Natural killer cell (primary cell): ENCODE measurements around the gene CCDC30. TPM values are rescaled to one million over a fixed set of nuclear protein-coding genes. Genes with fewer than 3 reads are reported as not detected.
"Not testable (repeated sequence)": the region's sequence is repeated elsewhere in the genome, so short reads cannot be mapped to it uniquely, and the experiment has no call there.

Source experiments
- ATAC-seq, 3 donors: fragments of 150-1000 bp in 2 of 3; fragments of 200-7000 bp in 1 of 3; cut with Tn5 transposase; 1 replicate in 1 of 3; 2 replicates in 2 of 3; pipeline ENCODE4 v1.10.0; 2021; ENCODE audit warnings: mild to moderate bottlenecking in 2 of 3, moderate library complexity in 2 of 3
- DNase-seq, 2 donors: peaks; one replicate each; pipeline versions ENCODE4 v3.0.0 to v3.0.0-alpha.2; 2013 to 2021; ENCODE audit warnings: mixed read lengths in 1 of 2
- H3K27ac ChIP-seq: one replicate; pipeline ENCODE4 v1.5.1; 2013; ENCODE audit warnings: mild to moderate bottlenecking, low read length
- H3K27me3 ChIP-seq: one replicate; pipeline ENCODE4 v1.6.1; 2013; ENCODE audit warnings: low read length; ENCODE audit not compliant: control insufficient read depth, insufficient read depth
- H3K36me3 ChIP-seq: one replicate; pipeline ENCODE4 v1.6.1; 2013; ENCODE audit warnings: low read length; ENCODE audit not compliant: control insufficient read depth, insufficient read depth
- H3K4me1 ChIP-seq: one replicate; pipeline ENCODE4 v1.6.1; 2013; ENCODE audit warnings: low read length; ENCODE audit not compliant: control insufficient read depth, insufficient read depth
- H3K4me3 ChIP-seq: one replicate; pipeline ENCODE4 v1.5.1; 2013; ENCODE audit warnings: low read length
- H3K9me3 ChIP-seq: one replicate; pipeline ENCODE4 v1.6.1; 2013; ENCODE audit warnings: low read length; ENCODE audit not compliant: control insufficient read depth, insufficient read depth
- H3K27ac Mint-ChIP-seq, 2 donors: one replicate each; pipeline ENCODE4 v1.8.0; 2022; ENCODE audit warnings: mild to moderate bottlenecking in 2 of 2, mixed read lengths in 2 of 2, moderate library complexity in 1 of 2
- H3K27me3 Mint-ChIP-seq, 2 donors: one replicate each; pipeline ENCODE4 v1.8.0; 2022; ENCODE audit warnings: low read depth in 2 of 2, mixed read lengths in 2 of 2
- H3K36me3 Mint-ChIP-seq: one replicate; pipeline ENCODE4 v1.8.0; 2022; ENCODE audit warnings: mixed read lengths
- H3K4me1 Mint-ChIP-seq, 2 donors: one replicate each; pipeline ENCODE4 v1.8.0; 2022; ENCODE audit warnings: mixed read lengths in 2 of 2
- H3K4me3 Mint-ChIP-seq: one replicate; pipeline ENCODE4 v1.8.0; 2022; ENCODE audit warnings: mild to moderate bottlenecking, moderate library complexity, mixed read lengths
- H3K9me3 Mint-ChIP-seq, 2 donors: one replicate each; pipeline ENCODE4 v1.8.0; 2022; ENCODE audit warnings: mixed read lengths in 2 of 2
- CTCF ChIP-seq: fragments of 200-600 bp; IDR thresholded peaks from one replicate; pipeline ENCODE4 v1.8.0; 2022; ENCODE audit warnings: antibody characterized with exemption
- WGBS: methylation state at CpG from one replicate; pipeline ENCODE4 v1.1.7; 2013; ENCODE audit warnings: missing lambda C conversion rate; ENCODE audit not compliant: insufficient coverage; 5-methylcytosine and 5-hydroxymethylcytosine counted together
- intact Hi-C: fragments of 100-400 bp; cut with micrococcal nuclease; formaldehyde crosslinking; loops from one replicate; pipeline ENCODE4 v1.14.2; 2022
- total RNA-seq, 4 donors: library from RNA; stranded (reverse); fragments of 120-200 nt in 1 of 4; gene quantifications; one replicate each; pipeline versions ENCODE4 v1.2.3 to v1.2.4, GENCODE V29; 2013 to 2022

The CCDC30 gene
- total RNA-seq, 3 donors from 2014 or later (not counting 1 experiment from before 2014, with no cell fraction given): 4.5 to 6.1 (median 5.0) TPM

- H3K4me1 Mint-ChIP-seq: no peaks in the 10 kb centered on the region
Measured at GRCh38 chr1:42480921-42481320, 17.8 kb downstream of the CCDC30 start.

GRCh38 chr1:42482635-42483153 lies 19.6 kb downstream of the CCDC30 start:
- Mint-ChIP-seq H3K27me3 (peaks cover 0 to 2% of the 10 kb centered on the region in 2 donors), H3K4me3 (no peak overlapping the region), H3K9me3 (no peaks in the 10 kb centered on the region), H3K36me3 (no peaks in the 10 kb centered on the region), H3K4me1 (no peaks in the 10 kb centered on the region), H3K27ac (no peak overlapping the region)
- Histone ChIP-seq H3K4me3 (no peak overlapping the region), H3K4me1 (no peaks in the 10 kb centered on the region), H3K27ac (no peak overlapping the region), H3K27me3 (no peaks in the 10 kb centered on the region), H3K36me3 (peaks cover 5% of the 10 kb centered on the region), H3K9me3 (no peaks in the 10 kb centered on the region)
- ATAC-seq (no peak), DNase-seq (no peak)
- intact Hi-C loops: no loop called here
- 97% methylated on average over 2 of the region's 2 CpGs for whole genome bisulfite sequencing
- no peak for TF ChIP-seq CTCF

More at GRCh38 chr1:42480921-42481320, 17.8 kb downstream of the CCDC30 start:
- no peaks in the 10 kb centered on the region for H3K4me1 ChIP-seq
- H3K4me3 Mint-ChIP-seq: no peak overlapping the region
- H3K9me3 ChIP-seq: no peaks in the 10 kb centered on the region
- no peaks in the 10 kb centered on the region for H3K9me3 Mint-ChIP-seq
- H3K27me3 ChIP-seq: no peaks in the 10 kb centered on the region
- DNase-seq (no peak), ATAC-seq (no peak)
- no peak for TF ChIP-seq CTCF
- H3K36me3 ChIP-seq: peaks cover 5% of the 10 kb centered on the region
- intact Hi-C loops: no loop called here
- H3K27ac ChIP-seq: no peak overlapping the region
- whole genome bisulfite sequencing: 100% methylated on average over 1 of the region's 1 CpG
- H3K27ac Mint-ChIP-seq: no peak overlapping the region
- H3K36me3 Mint-ChIP-seq: no peaks in the 10 kb centered on the region
- H3K27me3 Mint-ChIP-seq: peaks cover 0 to 2% of the 10 kb centered on the region in 2 donors
- H3K4me3 ChIP-seq: no peak overlapping the region

- Histone ChIP-seq H3K27ac (no peak overlapping the region), H3K36me3 (peaks cover 5% of the 10 kb centered on the region), H3K27me3 (no peaks in the 10 kb centered on the region), H3K4me1 (no peaks in the 10 kb centered on the region), H3K9me3 (no peaks in the 10 kb centered on the region), H3K4me3 (no peak overlapping the region)
- ATAC-seq (no peak), DNase-seq (no peak)
- no peak for TF ChIP-seq CTCF
- Mint-ChIP-seq H3K4me3 (no peak overlapping the region), H3K36me3 (no peaks in the 10 kb centered on the region), H3K9me3 (no peaks in the 10 kb centered on the region), H3K4me1 (no peaks in the 10 kb centered on the region), H3K27ac (no peak overlapping the region), H3K27me3 (no peaks in the 10 kb centered on the region)
- WGBS: 100% methylated on average over 2 of the region's 2 CpGs
- intact Hi-C loops: no loop called here
Measured at GRCh38 chr1:42484382-42484781, 21.3 kb downstream of the CCDC30 start.

- no peaks in the 10 kb centered on the region for H3K9me3 ChIP-seq
- no peak for TF ChIP-seq CTCF
- no peak overlapping the region for H3K4me3 Mint-ChIP-seq
- DNase-seq (no peak), ATAC-seq (no peak)
- H3K4me1 ChIP-seq: no peaks in the 10 kb centered on the region
- H3K9me3 Mint-ChIP-seq: peaks cover 0 to 2% of the 10 kb centered on the region in 2 donors
- H3K27ac Mint-ChIP-seq: no peak overlapping the region
- no peak overlapping the region for H3K27ac ChIP-seq
- H3K27me3 Mint-ChIP-seq: no peaks in the 10 kb centered on the region
- no peaks in the 10 kb centered on the region for H3K4me1 Mint-ChIP-seq
- intact Hi-C loops: no loop called here
- WGBS: 96% methylated on average over 2 of the region's 3 CpGs
- H3K4me3 ChIP-seq: no peak overlapping the region
- H3K27me3 ChIP-seq: no peaks in the 10 kb centered on the region
- no peaks in the 10 kb centered on the region for H3K36me3 ChIP-seq
- H3K36me3 Mint-ChIP-seq: peaks cover 8% of the 10 kb centered on the region
Measured at GRCh38 chr1:42490237-42490636, 27.2 kb downstream of the CCDC30 start.

- H3K27me3 Mint-ChIP-seq, DNase-seq, H3K4me1 ChIP-seq, H3K4me3 ChIP-seq, H3K4me1 Mint-ChIP-seq, H3K27ac Mint-ChIP-seq, H3K36me3 ChIP-seq, intact Hi-C loops, H3K9me3 Mint-ChIP-seq, H3K27me3 ChIP-seq, H3K27ac ChIP-seq, H3K4me3 Mint-ChIP-seq, ATAC-seq: not testable (repeated sequence)
- H3K9me3 ChIP-seq: peaks cover 21% of the 10 kb centered on the region
- WGBS: 87% methylated on average over 11 of the region's 11 CpGs
- H3K36me3 Mint-ChIP-seq: peaks cover 54% of the 10 kb centered on the region
Measured at GRCh38 chr1:42502031-42502430, 38.9 kb downstream of the CCDC30 start.
